ENCODE measurements around the gene SYNGR2.

The SYNGR2 gene

DNA sequence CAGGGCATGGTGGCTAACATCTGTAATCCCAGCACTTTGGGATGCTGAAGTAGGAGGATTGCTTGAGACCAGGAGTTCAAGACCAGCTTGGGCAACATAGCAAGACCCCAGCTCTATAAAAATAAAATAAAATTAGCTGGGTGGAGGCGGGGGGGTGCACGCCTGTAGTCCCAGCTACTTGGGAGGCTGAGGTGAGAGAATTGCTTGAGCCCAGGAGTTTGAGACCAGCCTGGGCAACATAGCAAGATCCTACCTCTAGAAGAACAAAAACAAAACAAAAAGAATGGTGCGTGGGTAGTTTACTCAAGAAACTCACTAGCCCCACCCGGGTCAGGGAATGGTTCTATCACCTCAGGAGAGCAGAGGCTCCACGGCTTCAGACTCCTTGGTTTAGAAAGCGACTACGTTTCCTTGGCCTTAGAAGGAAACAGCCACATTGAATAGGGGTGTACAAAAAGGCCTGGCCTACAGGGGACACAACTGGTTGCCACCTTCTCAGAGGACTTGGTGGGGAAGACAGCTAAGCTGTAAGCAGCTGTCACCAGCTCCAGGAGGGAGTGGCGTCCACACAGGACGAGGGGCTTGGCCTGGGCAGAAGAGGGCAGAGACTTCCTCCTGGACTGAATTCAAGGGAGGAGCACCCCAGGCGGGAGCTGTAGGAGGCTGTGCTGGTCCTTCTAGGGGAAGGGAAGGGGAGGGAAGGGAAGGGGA is 17.8 kb downstream of the SYNGR2 start:
- TF ChIP-seq CSDC2 (CRISPR knock-in tag; IDR thresholded peaks at IDR 0.05) (no peak), TCF4 (CRISPR knock-in tag; IDR thresholded peaks at IDR 0.05; ENCODE audit: borderline replicate concordance) (no peak), ISL1 (CRISPR knock-in tag; IDR thresholded peaks at IDR 0.05) (no peak), GLIS3 (CRISPR knock-in tag; IDR thresholded peaks at IDR 0.05) (no peak), OSR1 (CRISPR knock-in tag; IDR thresholded peaks at IDR 0.05) (no peak), SNAI2 (CRISPR knock-in tag; IDR thresholded peaks at IDR 0.05) (no peak), BACH2 (CRISPR knock-in tag; IDR thresholded peaks at IDR 0.05; ENCODE audit: borderline replicate concordance) (no peak), ARNTL (CRISPR knock-in tag; IDR thresholded peaks at IDR 0.05; ENCODE audit: borderline replicate concordance, low read depth) (no peak), ZFP30 (CRISPR knock-in tag; IDR thresholded peaks at IDR 0.05) (no peak), ZNF8 (CRISPR knock-in tag; IDR thresholded peaks at IDR 0.05) (no peak), PPARA (CRISPR knock-in tag; IDR thresholded peaks at IDR 0.05; ENCODE audit: borderline replicate concordance) (no peak), RARB (CRISPR knock-in tag; IDR thresholded peaks at IDR 0.05) (no peak), ZFP3 (CRISPR knock-in tag; IDR thresholded peaks at IDR 0.05) (no peak), TOX (CRISPR knock-in tag; IDR thresholded peaks at IDR 0.05; ENCODE audit: borderline replicate concordance) (no peak), ESRRG (CRISPR knock-in tag; IDR thresholded peaks at IDR 0.05) (no peak), ZC3H10 (CRISPR knock-in tag; IDR thresholded peaks at IDR 0.05) (no peak)
- TF ChIP-seq, protein P1, sequence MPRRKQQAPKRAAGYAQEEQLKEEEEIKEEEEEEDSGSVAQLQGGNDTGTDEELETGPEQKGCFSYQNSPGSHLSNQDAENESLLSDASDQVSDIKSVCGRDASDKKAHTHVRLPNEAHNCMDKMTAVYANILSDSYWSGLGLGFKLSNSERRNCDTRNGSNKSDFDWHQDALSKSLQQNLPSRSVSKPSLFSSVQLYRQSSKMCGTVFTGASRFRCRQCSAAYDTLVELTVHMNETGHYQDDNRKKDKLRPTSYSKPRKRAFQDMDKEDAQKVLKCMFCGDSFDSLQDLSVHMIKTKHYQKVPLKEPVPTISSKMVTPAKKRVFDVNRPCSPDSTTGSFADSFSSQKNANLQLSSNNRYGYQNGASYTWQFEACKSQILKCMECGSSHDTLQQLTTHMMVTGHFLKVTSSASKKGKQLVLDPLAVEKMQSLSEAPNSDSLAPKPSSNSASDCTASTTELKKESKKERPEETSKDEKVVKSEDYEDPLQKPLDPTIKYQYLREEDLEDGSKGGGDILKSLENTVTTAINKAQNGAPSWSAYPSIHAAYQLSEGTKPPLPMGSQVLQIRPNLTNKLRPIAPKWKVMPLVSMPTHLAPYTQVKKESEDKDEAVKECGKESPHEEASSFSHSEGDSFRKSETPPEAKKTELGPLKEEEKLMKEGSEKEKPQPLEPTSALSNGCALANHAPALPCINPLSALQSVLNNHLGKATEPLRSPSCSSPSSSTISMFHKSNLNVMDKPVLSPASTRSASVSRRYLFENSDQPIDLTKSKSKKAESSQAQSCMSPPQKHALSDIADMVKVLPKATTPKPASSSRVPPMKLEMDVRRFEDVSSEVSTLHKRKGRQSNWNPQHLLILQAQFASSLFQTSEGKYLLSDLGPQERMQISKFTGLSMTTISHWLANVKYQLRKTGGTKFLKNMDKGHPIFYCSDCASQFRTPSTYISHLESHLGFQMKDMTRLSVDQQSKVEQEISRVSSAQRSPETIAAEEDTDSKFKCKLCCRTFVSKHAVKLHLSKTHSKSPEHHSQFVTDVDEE (CRISPR knock-in tag; IDR thresholded peaks at IDR 0.05): no peak
- TF ChIP-seq, protein P2, sequence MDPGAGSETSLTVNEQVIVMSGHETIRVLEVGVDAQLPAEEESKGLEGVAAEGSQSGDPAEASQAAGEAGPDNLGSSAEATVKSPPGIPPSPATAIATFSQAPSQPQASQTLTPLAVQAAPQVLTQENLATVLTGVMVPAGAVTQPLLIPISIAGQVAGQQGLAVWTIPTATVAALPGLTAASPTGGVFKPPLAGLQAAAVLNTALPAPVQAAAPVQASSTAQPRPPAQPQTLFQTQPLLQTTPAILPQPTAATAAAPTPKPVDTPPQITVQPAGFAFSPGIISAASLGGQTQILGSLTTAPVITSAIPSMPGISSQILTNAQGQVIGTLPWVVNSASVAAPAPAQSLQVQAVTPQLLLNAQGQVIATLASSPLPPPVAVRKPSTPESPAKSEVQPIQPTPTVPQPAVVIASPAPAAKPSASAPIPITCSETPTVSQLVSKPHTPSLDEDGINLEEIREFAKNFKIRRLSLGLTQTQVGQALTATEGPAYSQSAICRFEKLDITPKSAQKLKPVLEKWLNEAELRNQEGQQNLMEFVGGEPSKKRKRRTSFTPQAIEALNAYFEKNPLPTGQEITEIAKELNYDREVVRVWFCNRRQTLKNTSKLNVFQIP (CRISPR knock-in tag; IDR thresholded peaks at IDR 0.05; ENCODE audit: borderline replicate concordance, low read depth): no peak
- ATAC-seq: peak; percentile 37

DNA sequence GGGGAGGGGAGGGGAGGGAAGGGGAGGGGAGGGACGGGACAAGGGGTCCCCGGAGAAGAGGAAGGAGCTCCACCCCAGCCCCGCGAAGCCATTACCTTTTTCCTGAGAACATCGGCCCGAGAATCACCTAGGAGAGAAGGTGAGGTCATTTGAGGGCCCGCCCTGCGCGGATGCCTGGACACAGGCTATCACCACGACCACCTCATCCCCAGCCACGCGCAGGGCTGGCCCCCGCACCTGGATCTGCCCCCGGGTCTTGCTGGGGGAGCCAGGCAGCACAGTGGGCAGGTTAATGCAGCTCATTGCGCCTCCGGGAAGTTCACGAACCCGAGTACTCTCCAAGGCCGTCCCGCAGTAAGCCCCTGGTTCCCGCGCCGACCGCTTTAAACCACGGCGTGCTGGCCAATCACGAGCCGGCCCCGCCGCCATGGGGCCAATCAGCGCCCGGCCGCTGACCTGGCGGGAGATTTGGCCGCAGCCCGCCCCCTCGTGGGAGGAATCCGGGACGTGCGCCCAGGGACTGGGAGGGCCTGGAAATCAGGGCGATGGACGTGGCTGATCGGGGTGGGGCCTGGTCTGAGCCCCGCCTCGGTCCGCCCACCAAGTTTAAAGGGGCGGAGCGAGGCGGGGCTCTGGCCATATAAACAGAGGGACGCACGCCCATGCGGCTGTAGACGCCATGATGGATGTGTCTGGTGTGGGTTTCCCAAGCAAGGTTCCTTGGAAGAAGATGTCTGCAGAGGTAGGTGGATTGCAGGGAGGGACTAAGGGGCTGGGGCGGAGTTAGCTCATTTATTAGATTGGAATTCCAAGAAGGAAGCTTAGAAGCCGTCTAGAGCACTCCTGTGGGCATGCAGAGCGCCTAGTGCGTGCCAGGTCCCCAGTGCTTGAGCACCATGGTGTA is 18.6 kb downstream of the SYNGR2 start, which contains the start of the genes AFMID and TK1:
TSS of gene AFMID (plus strand) at position 671 of the 904 bp plus-strand sequence. CDS start at position 680, 9 bp downstream.
TSS of gene TK1 (minus strand) at position 361 of the 904 bp plus-strand sequence. CDS start at position 303, 58 bp downstream.
- peak; percentile 96 for ATAC-seq
- TF ChIP-seq RARB (CRISPR knock-in tag; IDR thresholded peaks at IDR 0.05) (no peak), ZNF8 (CRISPR knock-in tag; IDR thresholded peaks at IDR 0.05) (no peak), ZNF565 (CRISPR knock-in tag; conservative IDR thresholded peaks at IDR 0.05; ENCODE audit: low read depth) (peak; percentile 70; the same call in 1 of the 2 replicates), GLIS3 (CRISPR knock-in tag; IDR thresholded peaks at IDR 0.05) (no peak), ARNTL (CRISPR knock-in tag; IDR thresholded peaks at IDR 0.05; ENCODE audit: borderline replicate concordance, low read depth) (no peak), CSDC2 (CRISPR knock-in tag; IDR thresholded peaks at IDR 0.05) (no peak; the same call in 1 of the 2 replicates), ZC3H10 (CRISPR knock-in tag; IDR thresholded peaks at IDR 0.05) (no peak), ESRRG (CRISPR knock-in tag; IDR thresholded peaks at IDR 0.05) (no peak), ZNF70 (CRISPR knock-in tag; IDR thresholded peaks at IDR 0.05) (0 out of 2 replicates have a peak, but pooled peaks have one; percentile 6), PPARA (CRISPR knock-in tag; IDR thresholded peaks at IDR 0.05; ENCODE audit: borderline replicate concordance) (no peak), ISL1 (CRISPR knock-in tag; IDR thresholded peaks at IDR 0.05) (no peak), TCF4 (CRISPR knock-in tag; IDR thresholded peaks at IDR 0.05; ENCODE audit: borderline replicate concordance) (no peak)
- TF ChIP-seq, protein P2 (CRISPR knock-in tag; IDR thresholded peaks at IDR 0.05; ENCODE audit: borderline replicate concordance, low read depth): no peak
- TF ChIP-seq, protein P3, sequence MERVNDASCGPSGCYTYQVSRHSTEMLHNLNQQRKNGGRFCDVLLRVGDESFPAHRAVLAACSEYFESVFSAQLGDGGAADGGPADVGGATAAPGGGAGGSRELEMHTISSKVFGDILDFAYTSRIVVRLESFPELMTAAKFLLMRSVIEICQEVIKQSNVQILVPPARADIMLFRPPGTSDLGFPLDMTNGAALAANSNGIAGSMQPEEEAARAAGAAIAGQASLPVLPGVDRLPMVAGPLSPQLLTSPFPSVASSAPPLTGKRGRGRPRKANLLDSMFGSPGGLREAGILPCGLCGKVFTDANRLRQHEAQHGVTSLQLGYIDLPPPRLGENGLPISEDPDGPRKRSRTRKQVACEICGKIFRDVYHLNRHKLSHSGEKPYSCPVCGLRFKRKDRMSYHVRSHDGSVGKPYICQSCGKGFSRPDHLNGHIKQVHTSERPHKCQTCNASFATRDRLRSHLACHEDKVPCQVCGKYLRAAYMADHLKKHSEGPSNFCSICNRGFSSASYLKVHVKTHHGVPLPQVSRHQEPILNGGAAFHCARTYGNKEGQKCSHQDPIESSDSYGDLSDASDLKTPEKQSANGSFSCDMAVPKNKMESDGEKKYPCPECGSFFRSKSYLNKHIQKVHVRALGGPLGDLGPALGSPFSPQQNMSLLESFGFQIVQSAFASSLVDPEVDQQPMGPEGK (CRISPR knock-in tag; IDR thresholded peaks at IDR 0.05; ENCODE audit: borderline replicate concordance): no peak
- TF ChIP-seq, protein P4, sequence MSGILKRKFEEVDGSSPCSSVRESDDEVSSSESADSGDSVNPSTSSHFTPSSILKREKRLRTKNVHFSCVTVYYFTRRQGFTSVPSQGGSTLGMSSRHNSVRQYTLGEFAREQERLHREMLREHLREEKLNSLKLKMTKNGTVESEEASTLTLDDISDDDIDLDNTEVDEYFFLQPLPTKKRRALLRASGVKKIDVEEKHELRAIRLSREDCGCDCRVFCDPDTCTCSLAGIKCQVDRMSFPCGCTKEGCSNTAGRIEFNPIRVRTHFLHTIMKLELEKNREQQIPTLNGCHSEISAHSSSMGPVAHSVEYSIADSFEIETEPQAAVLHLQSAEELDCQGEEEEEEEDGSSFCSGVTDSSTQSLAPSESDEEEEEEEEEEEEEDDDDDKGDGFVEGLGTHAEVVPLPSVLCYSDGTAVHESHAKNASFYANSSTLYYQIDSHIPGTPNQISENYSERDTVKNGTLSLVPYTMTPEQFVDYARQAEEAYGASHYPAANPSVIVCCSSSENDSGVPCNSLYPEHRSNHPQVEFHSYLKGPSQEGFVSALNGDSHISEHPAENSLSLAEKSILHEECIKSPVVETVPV (CRISPR knock-in tag; IDR thresholded peaks at IDR 0.05): no peak
- TF ChIP-seq, protein P5, sequence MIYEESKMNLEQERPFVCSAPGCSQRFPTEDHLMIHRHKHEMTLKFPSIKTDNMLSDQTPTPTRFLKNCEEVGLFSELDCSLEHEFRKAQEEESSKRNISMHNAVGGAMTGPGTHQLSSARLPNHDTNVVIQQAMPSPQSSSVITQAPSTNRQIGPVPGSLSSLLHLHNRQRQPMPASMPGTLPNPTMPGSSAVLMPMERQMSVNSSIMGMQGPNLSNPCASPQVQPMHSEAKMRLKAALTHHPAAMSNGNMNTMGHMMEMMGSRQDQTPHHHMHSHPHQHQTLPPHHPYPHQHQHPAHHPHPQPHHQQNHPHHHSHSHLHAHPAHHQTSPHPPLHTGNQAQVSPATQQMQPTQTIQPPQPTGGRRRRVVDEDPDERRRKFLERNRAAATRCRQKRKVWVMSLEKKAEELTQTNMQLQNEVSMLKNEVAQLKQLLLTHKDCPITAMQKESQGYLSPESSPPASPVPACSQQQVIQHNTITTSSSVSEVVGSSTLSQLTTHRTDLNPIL (CRISPR knock-in tag; IDR thresholded peaks at IDR 0.05; ENCODE audit: low read depth): no peak
